ENCODE data around the gene MED29.

MED29 gene

DNA sequence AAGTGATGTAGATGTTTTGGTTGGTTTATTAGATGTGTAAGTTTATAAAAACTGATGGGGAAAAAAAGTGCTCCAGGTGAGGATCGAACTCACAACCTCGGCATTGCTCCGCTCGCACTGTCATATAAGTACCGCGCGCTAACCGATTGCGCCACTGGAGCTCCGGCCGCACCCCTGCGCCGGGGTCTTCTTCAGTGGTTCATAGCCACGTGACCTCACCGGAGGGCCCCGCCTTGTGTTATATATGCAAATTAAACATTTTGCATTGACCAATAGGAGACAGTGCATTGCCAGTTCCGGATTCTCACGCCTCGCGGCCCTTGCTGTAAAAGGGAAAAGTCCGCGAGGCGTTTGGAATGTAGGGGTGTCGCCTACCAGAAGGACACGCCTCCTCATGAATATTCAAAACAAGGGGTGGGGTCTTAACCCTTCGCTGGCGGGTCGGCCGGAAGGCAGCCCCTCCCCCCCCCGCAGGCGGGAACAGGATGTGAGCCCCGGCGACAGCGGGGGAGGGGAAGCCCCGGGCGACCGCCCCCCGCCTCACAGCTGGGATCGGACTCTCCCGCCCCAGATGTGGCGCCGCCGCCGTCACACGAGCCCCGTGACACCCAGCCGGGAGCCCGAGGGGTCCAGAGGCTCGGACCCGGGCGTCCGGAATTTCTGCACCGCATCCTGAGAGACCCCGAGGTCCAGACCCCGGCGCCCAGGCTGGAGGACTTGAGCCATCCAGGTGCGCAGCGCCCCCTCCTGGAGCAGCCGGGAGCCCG, 21.1 kb downstream of the MED29 start, which contains the start of gene PLEKHG2:
Gene PLEKHG2, plus strand, starts transcription at position 570 of the 767 bp plus-strand sequence. CDS start 1,418 bp downstream, outside the sequence.
- peak; percentile 98 for DNase-seq

DNA sequence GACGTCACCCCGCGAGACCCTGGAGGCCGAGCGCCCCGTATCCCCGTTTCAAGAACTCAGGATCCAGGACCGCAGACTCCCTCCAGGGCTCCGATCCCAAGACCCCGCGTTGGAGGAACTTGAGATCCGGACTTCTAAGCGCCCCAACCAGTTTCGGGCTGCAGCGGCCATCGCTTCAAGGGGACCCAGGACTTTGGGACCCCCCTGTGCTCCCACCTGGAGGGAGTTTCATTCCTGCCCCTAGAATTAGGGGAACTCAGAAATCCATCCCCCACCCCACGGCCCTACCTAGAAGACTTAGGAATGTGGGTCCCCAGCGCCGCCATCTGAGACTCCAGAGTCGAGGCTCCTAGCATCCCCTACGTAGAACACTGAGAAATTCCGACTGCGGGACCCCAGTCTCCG, 21.7 kb downstream of the MED29 start:
- DNase-seq, result no peak

DNA sequence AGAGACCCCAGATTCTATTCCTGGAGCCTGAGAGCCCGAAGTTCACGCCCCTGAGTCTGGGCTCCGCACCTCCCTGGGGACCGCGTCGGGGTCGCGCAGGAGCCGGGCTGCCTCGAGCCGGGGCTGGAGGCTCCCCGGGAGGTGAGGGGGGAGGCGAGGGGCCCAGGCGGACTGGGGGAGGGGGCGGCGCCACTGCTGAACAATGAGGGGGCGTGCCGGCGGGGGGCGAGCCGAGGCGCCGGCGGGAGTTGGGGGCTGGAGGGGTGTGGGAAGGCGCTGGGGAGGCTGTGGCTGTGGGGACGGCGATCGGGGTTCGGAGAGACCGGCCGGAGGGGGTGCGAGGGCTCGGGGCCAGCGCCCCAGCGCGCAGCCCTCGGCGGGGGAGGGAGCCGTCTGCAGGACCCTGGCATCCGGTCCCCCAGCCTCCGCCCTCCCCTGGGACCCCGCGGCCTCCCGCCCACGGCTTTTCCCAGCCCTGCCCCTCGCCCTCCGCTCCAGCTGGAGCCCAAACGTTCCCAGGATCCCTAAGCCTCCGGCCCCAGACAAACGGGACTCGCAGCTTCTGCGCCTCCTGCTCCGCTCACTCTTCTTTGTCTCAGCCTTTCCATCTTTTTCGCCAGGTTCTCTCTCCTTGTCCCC, 22.2 kb downstream of the MED29 start:
- DNase-seq, result no peak

DNA sequence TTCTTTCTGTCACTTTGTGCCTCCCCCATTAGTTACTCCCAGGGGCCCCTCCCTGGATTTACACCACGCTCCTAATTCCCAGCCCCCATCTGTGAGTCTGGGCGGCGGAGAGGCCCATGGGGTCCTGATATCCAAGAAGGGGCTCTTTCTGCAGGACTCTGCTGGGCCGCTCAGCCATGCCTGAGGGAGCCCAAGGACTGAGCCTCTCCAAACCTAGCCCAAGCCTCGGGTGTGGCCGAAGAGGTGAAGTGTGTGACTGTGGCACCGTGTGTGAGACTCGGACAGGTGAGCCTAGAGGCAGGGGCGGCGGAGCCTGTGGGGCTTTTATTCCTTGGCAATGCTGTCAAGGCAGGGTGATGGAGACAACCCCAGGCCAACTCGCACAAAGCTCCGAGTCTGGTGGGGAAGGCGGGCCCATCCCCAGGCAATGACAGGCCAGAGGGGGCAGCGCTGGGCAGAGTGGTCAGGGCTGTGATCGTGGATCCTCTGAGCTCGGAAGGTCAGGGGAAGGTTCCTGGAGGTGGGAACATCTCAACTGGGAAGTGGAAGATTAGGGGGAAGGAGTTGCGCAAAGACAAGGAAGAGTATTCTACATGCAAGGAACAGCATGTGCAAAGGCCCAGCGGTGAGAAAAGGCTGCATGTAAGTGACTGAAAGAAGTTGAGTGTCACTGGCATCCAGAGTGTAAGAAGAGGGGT, 22.9 kb downstream of the MED29 start:
- no peak for DNase-seq

DNA sequence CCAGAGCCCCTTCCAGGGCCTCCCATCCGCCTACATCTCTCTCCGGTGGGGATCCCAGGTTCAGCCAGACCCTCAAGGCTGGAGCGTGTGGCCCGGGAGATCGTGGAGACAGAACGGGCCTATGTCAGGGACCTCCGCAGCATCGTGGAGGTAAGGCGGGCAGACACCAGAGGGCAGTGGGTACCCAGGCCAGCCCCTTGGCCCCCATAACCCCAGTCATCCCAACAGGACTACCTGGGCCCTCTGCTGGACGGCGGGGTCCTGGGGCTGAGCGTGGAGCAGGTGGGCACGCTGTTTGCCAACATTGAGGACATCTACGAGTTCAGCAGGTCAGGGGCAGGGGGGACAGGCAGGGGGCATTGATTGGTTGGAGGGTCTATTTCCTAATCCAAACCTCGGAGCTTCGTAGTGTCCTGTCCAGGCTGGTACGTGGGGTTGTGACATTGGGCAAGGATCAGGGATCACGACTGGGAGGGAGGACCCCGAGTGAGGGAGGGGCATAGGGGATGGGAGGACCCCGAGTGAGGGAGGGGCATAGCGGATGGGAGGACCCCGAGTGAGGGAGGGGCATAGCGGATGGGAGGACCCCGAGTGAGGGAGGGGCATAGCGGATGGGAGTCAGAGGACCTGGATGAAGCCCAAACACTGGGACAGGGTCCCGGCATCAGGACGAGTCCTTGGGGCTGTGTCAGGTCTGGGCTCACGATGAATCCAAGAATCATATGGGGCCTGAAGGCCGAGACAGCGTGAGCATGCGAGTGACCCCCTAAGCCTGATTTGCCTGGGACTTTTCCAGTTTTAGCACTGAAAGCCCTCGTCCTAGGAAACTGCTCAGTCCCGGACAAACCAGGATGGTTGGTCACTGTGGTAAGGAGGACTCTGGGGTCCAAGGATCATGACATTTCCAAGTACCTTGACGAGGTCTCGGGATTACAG, 24.2 kb downstream of the MED29 start:
- DNase-seq, result no peak

DNA sequence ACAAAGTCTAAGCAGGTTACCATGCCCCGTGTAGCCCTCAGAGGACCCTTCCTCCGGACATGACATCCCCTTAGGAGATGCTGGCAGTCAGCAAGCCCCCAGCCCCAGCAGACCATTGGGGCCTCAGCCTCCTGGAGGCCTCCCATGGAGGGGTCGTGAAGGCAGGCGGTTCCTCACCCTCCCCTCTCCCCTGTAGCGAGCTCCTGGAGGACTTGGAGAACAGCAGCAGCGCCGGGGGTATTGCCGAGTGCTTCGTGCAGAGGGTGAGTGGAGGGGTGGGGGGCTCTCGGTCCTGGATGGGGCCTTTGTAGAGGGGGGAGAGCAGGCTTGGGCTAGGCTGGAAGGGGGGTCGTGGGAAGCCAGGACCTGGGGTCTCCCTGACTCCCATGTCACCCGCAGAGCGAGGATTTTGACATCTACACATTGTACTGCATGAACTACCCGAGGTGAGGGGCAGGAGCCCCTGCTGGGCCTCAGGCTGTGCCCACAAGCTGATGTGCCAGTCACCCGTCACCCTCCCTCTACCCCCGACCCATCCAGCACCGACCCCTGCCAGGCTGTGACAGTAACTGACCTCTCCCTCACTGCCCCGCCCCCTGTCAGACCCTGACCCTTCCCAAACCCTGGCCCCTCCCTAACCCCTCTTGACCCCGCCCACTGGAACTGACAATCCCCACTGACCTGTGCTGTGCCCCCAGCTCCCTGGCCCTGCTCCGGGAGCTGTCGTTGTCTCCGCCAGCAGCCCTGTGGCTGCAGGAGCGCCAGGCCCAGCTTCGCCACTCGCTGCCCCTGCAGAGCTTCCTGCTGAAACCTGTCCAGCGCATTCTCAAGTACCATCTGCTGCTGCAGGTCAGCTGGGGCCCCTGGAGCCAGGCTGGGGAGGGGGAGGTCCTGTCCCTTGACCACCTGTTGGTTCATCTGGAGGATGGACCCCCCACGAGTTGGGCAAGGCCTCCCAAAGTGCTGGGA, 25.3 kb downstream of the MED29 start:
- no peak for DNase-seq

DNA sequence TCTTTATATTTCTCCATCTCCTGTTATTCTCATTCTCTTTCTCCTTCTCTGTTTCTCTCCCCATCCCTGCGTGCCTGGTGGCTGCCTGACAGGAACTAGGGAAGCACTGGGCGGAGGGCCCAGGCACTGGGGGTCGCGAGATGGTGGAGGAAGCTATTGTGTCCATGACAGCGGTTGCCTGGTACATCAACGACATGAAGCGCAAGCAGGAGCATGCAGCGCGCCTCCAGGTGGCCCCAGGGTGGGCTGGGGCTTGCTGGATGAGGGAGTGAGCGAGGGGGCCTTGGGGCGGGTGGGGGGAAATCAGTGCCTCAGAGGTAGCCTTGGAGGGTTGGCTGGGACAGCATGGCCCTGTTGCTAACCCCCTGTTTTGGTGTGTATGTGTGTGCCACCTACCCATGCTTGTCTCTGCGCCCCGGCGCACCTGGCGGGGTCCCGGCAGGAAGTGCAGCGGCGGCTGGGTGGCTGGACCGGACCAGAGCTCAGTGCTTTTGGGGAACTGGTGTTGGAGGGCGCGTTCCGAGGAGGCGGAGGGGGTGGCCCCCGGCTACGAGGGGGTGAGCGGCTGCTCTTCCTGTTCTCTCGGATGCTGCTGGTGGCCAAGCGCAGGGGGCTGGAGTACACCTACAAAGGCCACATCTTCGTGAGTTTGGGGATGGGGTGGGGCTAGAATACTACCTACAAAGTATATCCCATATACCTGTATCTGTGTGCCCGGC, 26.4 kb downstream of the MED29 start:
- no peak for DNase-seq

DNA sequence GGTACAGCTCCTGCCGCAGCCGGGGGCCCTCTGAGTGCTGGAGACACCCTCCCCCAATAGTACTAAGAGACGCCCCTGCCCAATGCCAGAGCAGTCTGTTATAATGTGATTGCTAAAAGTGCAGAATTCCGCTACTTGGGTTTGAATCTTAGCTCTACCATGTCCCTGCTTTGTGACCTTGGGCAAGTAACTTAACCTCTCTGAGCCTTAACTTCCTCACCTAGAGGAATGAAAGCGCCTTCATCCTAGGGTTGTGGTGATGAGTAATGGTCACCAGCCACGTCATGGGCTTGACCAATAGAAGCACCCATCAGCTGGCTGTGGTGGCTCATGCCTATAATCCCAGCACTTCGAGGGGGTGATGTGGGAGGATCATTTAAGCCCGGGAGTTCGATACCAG, 27.8 kb downstream of the MED29 start:
- no peak for DNase-seq

DNA sequence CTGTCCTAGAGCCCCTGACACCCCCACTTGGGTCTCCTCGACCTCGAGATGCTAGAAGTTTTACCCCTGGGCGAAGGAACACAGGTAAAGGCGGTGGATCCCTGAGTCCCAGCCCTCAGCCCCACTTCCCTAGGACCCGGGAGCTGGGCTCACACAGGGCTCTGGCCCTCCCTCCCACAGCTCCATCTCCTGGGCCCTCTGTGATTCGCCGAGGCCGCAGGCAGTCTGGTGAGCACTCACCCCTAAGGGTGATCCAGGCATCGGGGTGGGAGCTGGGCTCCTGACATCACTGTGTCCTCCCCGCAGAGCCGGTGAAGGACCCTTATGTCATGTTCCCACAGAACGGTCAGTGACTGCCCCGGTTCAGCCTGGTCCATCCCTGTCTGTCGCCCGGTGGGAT, 29.6 kb downstream of the MED29 start:
- no peak for DNase-seq

DNA sequence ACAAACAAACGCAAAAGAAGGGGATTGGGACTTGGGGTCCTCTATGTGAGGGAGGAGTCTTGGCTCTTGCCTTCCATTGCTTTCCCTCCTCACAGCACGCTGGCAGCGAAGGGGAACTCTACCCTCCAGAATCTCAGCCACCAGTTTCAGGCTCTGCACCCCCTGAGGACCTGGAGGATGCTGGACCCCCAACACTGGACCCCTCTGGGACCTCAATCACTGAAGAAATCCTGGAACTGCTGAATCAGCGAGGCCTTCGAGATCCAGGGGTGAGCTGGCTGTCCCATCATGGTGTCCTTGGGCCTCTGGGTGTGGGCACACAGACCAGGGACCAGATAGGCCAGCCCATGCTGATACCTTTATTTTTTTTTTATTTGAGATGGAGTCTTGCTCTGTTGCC, 30.8 kb downstream of the MED29 start:
- DNase-seq, result no peak

DNA sequence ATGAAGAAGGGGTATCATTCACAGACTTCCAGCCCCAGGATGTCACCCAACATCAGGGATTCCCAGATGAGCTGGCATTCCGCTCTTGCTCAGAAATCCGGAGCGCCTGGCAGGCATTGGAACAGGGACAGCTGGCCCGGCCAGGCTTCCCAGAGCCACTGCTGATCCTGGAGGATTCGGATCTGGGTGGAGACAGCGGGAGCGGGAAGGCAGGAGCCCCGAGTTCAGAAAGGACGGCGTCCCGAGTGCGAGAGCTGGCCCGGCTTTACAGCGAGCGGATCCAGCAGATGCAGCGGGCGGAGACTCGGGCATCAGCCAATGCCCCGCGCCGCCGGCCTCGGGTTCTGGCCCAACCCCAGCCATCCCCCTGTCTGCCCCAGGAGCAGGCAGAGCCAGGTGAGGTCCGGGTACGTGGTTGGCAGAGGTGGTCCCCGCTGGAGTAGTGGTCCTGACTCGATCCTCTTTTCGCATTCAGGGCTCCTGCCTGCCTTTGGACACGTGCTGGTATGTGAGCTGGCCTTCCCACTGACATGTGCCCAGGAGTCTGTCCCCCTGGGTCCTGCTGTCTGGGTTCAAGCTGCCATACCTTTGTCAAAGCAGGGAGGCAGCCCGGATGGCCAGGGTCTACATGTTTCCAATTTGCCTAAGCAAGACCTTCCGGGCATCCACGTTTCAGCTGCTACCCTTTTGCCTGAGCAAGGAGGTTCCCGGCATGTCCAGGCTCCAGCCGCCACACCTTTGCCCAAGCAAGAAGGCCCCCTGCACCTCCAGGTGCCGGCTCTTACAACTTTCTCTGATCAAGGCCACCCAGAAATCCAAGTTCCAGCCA, 32.3 kb downstream of the MED29 start:
- no peak for DNase-seq

DNA sequence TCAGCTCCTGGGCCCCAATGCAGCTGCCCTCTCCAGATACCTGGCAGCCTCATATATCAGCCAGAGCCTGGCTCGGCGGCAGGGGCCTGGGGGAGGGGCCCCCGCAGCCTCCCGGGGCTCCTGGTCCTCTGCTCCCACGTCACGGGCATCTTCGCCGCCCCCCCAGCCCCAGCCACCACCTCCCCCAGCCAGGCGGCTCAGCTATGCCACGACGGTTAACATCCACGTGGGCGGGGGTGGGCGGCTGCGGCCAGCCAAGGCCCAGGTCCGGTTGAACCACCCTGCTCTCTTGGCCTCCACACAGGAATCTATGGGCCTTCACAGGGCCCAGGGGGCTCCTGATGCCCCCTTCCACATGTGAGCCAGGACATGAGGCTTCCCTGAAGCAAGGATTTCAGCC, 33.8 kb downstream of the MED29 start:
- no peak for DNase-seq

DNA sequence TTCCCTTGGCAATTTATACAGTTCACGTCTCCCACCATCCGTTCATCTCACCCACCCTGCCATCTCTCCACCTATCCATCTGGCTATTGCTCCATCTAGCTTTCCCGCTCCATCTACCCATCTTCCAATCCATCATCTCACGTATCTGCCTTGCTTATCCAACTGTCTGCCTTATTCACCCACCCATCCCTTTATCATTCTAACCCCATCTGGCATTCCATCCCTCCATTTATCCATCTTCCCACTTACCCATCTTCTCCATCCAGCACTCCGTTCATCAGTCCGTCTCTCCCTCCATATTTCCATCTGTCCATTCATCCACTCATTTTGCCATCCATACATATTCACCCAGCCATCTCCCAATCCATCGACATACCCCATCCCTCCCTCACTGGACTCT, 34.6 kb downstream of the MED29 start:
- no peak for DNase-seq

DNA sequence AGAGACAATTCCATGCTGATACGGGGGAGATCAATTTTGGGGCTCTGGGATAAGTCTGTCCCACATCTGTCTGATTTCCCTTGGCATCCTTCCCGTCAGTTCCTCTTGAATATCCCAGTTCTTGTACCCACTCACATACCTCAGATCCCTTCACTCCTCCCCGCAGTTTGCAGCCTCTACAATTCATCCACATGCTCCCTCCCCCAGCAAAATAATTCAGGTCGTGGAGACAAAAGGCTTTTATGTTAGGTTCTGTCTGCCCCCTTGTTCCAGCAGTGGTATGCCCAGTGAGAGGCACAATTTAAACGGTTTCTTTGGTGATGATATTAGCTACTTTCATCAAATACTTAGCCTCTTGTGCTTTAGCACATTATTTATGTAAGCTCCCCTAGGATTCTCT, 35.0 kb downstream of the MED29 start:
- DNase-seq, result no peak

DNA sequence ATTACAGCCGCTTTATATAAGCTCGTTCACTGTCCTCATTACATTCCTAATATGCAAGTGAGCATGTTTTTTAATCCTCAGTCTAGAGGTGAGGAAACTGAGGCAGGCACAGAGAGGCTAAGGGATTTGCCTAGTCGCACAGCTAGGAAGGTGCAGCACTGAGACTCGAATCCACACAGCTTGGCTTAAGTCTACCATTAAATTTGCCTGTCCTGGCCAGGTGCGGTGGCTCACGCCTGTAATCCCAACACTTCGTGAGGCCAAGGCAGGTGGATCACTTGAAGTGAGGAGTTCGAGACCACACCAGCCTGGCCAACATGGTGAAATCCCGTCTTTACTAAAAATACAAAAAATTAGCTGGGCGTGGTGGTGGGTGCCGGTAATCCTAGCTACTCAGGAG, 36.5 kb downstream of the MED29 start:
- no peak for DNase-seq

DNA sequence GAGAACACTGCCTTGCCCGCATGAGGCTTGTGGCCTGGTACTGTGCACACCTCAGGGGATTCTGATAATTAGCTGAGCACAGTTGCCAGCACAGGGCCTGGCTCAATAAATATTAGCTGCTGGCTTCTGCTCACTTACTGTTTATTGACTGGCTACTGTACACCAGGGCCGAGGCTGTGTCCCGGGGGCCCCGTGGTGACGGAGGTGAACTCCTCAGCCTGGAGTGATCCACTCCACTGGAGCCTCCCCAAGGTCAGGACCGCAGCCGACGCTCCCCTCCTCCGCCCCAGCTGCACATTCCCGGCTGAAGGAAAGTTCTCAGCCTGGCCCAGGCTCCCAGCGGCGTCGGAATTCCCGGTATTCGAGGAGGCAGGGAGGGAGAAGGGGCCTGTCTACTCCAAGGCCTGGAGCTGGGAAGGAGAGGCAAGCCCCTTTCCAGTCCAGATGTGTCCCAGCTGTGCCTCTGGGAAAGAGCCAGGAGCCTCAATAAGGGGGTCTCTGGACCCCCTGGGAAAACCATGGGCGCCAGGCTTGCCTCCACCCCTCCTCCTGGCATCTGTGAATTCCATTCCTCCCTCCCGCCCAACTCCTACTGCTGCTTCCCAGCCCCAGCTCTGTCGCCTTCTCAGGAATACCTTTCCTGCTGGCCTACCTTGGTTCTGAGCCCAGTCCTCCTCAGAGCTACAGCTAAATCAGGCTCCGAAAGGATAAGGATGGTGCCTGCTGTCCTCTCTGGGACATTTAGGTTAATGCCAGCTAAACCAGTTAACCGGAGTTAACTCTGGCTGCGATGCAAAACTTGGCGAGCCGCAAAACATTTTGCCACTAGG, 37.3 kb downstream of the MED29 start:
- DNase-seq, result no peak

DNA sequence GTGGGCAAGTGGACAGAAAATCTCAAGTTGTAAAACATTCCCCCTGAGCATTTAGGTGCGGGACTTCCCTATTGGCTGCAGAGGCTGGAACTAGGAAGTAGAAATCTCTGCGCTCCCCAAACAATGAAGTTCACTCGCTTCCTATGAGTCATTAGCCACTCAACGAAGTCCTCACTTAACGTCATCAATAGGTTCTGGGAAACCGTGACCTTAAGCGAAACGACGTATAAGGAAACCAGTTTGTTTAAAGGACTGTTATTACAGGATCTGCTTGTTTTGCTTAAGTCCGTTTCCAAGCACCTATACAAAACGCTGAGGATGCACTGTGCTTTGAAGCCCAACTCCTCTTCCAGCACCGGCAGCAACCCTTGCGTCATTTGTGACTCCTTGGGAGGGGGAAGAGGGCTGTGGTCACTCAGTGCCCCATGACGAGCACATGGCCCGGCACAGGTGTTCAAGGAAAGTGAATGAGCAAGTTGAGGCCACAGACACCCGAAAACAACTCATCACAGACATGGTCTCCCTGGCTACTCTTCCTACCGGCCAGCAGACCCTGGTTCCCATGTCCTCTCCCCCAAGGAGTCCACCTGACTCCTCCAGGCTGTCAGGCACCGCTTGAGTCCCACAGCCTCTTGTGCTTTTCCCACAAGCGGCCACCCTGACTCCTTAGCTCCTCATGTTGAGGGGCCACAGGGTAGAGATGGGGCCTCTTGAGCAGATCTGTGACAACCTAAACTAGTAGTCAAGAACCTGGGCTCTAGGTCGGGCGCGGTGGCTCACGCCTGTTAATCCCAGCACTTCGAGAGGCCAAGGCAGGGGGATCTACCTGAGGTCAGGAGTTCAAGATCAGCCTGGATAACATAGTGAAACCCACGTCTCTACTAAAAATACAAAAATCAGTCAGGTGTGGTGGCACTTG, 39.8 kb downstream of the MED29 start:
- no peak for DNase-seq

DNA sequence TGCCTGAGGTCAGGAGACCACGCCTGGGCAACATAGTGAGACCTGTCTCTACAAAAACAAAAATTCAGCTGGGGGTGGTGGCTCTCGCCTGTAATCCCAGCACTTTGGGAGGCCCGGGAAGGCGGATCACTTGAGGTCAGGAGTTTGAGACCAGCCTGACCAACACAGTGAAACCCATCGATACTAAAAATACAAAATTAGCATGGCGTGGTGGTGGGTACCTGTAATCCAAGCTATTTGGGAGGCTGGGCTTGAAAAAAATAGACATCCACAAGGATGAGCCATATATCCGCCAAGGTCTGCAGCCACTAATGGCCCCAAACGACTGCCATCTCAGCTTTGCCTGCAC, 41.5 kb downstream of the MED29 start:
- DNase-seq, result no peak

All from NCI-H1436 treated with DMSO at 0.1 percent for 48 hours (cell line).